GM12878 (cell line): ENCODE results near the gene C3orf33. TPM values are rescaled to one million over a fixed set of nuclear protein-coding genes. Genes with fewer than 3 reads are reported as not detected.

Experiments
- ATAC-seq: fragments of 200-7000 bp; cut with Tn5 transposase; 3 replicates; pipeline ENCODE4 v1.9.1; 2020; ENCODE audit warnings: mild to moderate bottlenecking, moderate library complexity
- BruUV-seq: library from RNA; stranded (reverse); fragments of 400-500 nt; replicated peaks from 2 replicates; lab custom pipeline; 2021; lab: Mats Ljungman, UMichigan
- CTCF ChIA-PET: fragments of 300-600 bp; sonication (Branson Sonifier 250); formaldehyde crosslinking; extraction: SDS; loops from one replicate; lab custom pipeline; 2021; ENCODE audit warnings: inconsistent platforms; lab: Yijun Ruan, JAX
- POLR2A ChIA-PET: fragments of 350-600 bp; formaldehyde crosslinking; extraction: SDS; loops from one replicate; lab custom pipeline; 2021; ENCODE audit warnings: inconsistent platforms; lab: Charles Lee
- RAD21 ChIA-PET: fragments of 300-600 bp; sonication (Branson Sonifier 250); formaldehyde crosslinking; loops from one replicate; lab custom pipeline; 2023; ENCODE audit warnings: antibody characterized with exemption; ENCODE audit not compliant: unreplicated experiment; lab: Charles Lee
- SMC1A ChIA-PET: fragments of 300-600 bp; sonication (Branson Sonifier 250); formaldehyde crosslinking; loops from one replicate; lab custom pipeline; 2023; ENCODE audit not compliant: unreplicated experiment, uncharacterized antibody; lab: Charles Lee
- DNase-seq: peaks from one replicate; pipeline ENCODE4 v3.0.0-alpha.2; 2011; ENCODE audit warnings: low read depth, low spot score
- FAIRE-seq: peaks from 3 replicates; lab custom pipeline; 2011; peaks lifted over from hg19 to GRCh38; lab: Jason Lieb, UNC
- H2AFZ ChIP-seq: 2 replicates; pipeline ENCODE4 v1.6.0; 2011; ENCODE audit warnings: low read depth, low read length, control low read depth; ENCODE audit not compliant: control insufficient read depth
- H3K27ac ChIP-seq: 2 replicates; pipeline ENCODE4 v1.5.1; 2011; ENCODE audit warnings: control low read depth; ENCODE audit not compliant: control insufficient read depth, insufficient read depth
- H3K27me3 ChIP-seq, 2 experiments: replicated peaks in 1 of 2; 2 replicates each; pipeline versions ENCODE4 v1.6.0 to v1.6.1; 2011; ENCODE audit warnings: low read length in 1 of 2; ENCODE audit not compliant: control insufficient read depth in 2 of 2, insufficient read depth in 2 of 2
- H3K36me3 ChIP-seq, 2 experiments: 2 replicates each; pipeline ENCODE4 v1.5.1; 2011; ENCODE audit warnings: low read length in 1 of 2; ENCODE audit not compliant: control insufficient read depth in 2 of 2, insufficient read depth in 2 of 2
- H3K4me1 ChIP-seq: 2 replicates; pipeline ENCODE4 v1.6.1; 2011; ENCODE audit warnings: mild to moderate bottlenecking, low read length, moderate library complexity, mixed read lengths; ENCODE audit not compliant: control insufficient read depth, insufficient read depth
- H3K4me2 ChIP-seq: 2 replicates; pipeline ENCODE4 v1.6.0; 2011; ENCODE audit warnings: control low read depth; ENCODE audit not compliant: control insufficient read depth, insufficient read depth
- H3K4me3 ChIP-seq: fragments of 200-600 bp; sonication (generic); 2 replicates; pipeline ENCODE4 v1.5.1; 2016
- H3K79me2 ChIP-seq: 2 replicates; pipeline ENCODE4 v1.6.0; 2011; ENCODE audit warnings: low read length; ENCODE audit not compliant: control insufficient read depth, insufficient read depth
- H3K9ac ChIP-seq: 2 replicates; pipeline ENCODE4 v1.8.0; 2011; ENCODE audit warnings: low read length, control low read depth, mixed read lengths; ENCODE audit not compliant: control insufficient read depth, insufficient read depth
- H3K9me3 ChIP-seq: replicated peaks from 3 replicates; pipeline ENCODE4 v1.5.1; 2011; ENCODE audit warnings: mild to moderate bottlenecking, low read length; ENCODE audit not compliant: control insufficient read depth, insufficient read depth
- H4K20me1 ChIP-seq: 2 replicates; pipeline ENCODE4 v1.6.0; 2011; ENCODE audit not compliant: control insufficient read depth, insufficient read depth
- ASH2L ChIP-seq: fragments of 300-600, 200-600 bp; sonication (generic); IDR thresholded peaks from 2 replicates; pipeline ENCODE4 v1.6.1; 2017; ENCODE audit warnings: low read depth, mild to moderate bottlenecking, borderline replicate concordance
- BMI1 ChIP-seq: fragments of 450-650 bp; IDR thresholded peaks from 2 replicates; pipeline ENCODE4 v1.6.1; 2016; ENCODE audit warnings: mild to moderate bottlenecking, moderate library complexity, borderline replicate concordance
- CBX3 ChIP-seq: fragments of 200-600 bp; sonication (generic); IDR thresholded peaks from 2 replicates; pipeline ENCODE4 v1.6.1; 2016; ENCODE audit warnings: low read depth, borderline replicate concordance
- CEBPZ ChIP-seq: fragments of 150-350 bp; IDR thresholded peaks from 2 replicates; pipeline ENCODE4 v1.6.1; 2016; ENCODE audit warnings: low read depth, low read length
- CHD1 ChIP-seq: IDR thresholded peaks from 2 replicates; pipeline ENCODE4 v1.6.1; 2012; ENCODE audit warnings: low read depth, low read length, improper control_type of control experiment
- CTCF ChIP-seq, 3 experiments: IDR thresholded peaks in 2 of 3; conservative IDR thresholded peaks in 1 of 3; 2 replicates each; pipeline ENCODE4 v1.5.1; 2011; ENCODE audit warnings: low read depth in 3 of 3, low read length in 3 of 3, mild to moderate bottlenecking in 3 of 3, control low read depth in 2 of 3, moderate library complexity in 2 of 3, inconsistent platforms in 1 of 3, mixed read lengths in 1 of 3; ENCODE audit not compliant: control insufficient read depth in 2 of 3, insufficient read depth in 1 of 3; ENCODE audit errors: extremely low read depth in 1 of 3
- JUND ChIP-seq: IDR thresholded peaks from 2 replicates; pipeline ENCODE4 v1.6.1; 2012; ENCODE audit warnings: low read depth, mild to moderate bottlenecking, low read length, improper control_type of control experiment, moderate library complexity
- NRF1 ChIP-seq: conservative IDR thresholded peaks from 2 replicates; pipeline ENCODE4 v1.6.1; 2011; ENCODE audit warnings: mild to moderate bottlenecking, low read depth, low read length, improper control_type of control experiment
- SREBF1 ChIP-seq: IDR thresholded peaks from 2 replicates; pipeline ENCODE4 v1.6.1; 2012; ENCODE audit warnings: mild to moderate bottlenecking, low read length
- ZBED1 ChIP-seq: IDR thresholded peaks from 2 replicates; pipeline ENCODE4 v1.6.1; 2016; ENCODE audit warnings: borderline replicate concordance
- WGBS: methylation state at CpG from one replicate; pipeline ENCODE4 v1.1.6; 2016; ENCODE audit warnings: low lambda C conversion rate; ENCODE audit not compliant: insufficient replicate concordance, insufficient coverage; ENCODE audit errors: missing lambda C conversion rate; 5-methylcytosine and 5-hydroxymethylcytosine counted together
- in situ Hi-C: fragments of 300-500 bp; cut with MboI; formaldehyde crosslinking; loops from 9 replicates; pipeline ENCODE4 v1.14.3; 2018; ENCODE audit warnings: mixed read lengths
- intact Hi-C: fragments of 100-400 bp; cut with micrococcal nuclease; formaldehyde crosslinking; loops from one replicate; pipeline ENCODE4 v1.14.2; 2022; ENCODE audit not compliant: unreplicated experiment
- polyA plus RNA-seq, 11 experiments: library from polyadenylated mRNA; depleted of rRNA in 4 of 11; unstranded in 6 of 11; stranded (reverse) in 5 of 11; fragments of >200 nt; fragmentation: Nextera tagmentation in 4 of 11; fragmentation: Illumina TruSeq in 1 of 11; extraction: Ambion mirVana in 4 of 11; extraction: Trizol in 1 of 11; gene quantifications; 1 replicate in 1 of 11; 2 replicates in 10 of 11; pipeline versions ENCODE4 v1.2.1 to v1.2.3, GENCODE V29; 2011 to 2016; ENCODE audit warnings: inconsistent platforms in 2 of 11, missing spikeins in 2 of 11, low read depth in 1 of 11
- total RNA-seq, 4 experiments: library from RNA; depleted of rRNA in 3 of 4; stranded (reverse); fragments of >200 nt in 3 of 4; fragmentation: Illumina TruSeq in 1 of 4; extraction: Trizol in 1 of 4; gene quantifications; 2 replicates each; pipeline versions ENCODE4 v1.2.1 to v1.2.3, GENCODE V29; 2013 to 2021
- TF ChIP-seq, protein P1 (sequence below): IDR thresholded peaks from 2 replicates; pipeline ENCODE4 v1.6.1; 2011; ENCODE audit warnings: borderline replicate concordance, low read depth, mild to moderate bottlenecking, moderate library complexity, mixed read lengths, low read length; ENCODE audit not compliant: insufficient read depth; ENCODE audit errors: extremely low read length

C3orf33 gene
- total and polyA plus RNA-seq, 10 of the 15 experiments (the other 5 are each of a cell fraction or from before 2014, with no cell fraction given) = 0.35 to 1.7 (median 0.90) TPM

GRCh38 chr3:155744010-155744625 lies 62.0 kb downstream of the C3orf33 start:
- BruUV-seq = no TSS peak

GRCh38 chr3:155743606-155744005 lies 62.5 kb downstream of the C3orf33 start:
- H3K79me2 ChIP-seq = no peaks in the 10 kb centered on the region
- ATAC-seq (no peak), DNase-seq (no peak), FAIRE-seq (no peak)
- no peaks in the 10 kb centered on the region for H3K9me3 ChIP-seq
- in situ Hi-C loops = no loop called here
- no peaks in the 10 kb centered on the region for H3K4me1 ChIP-seq
- H3K27ac ChIP-seq = no peak overlapping the region
- no peaks in the 10 kb centered on the region for H3K36me3 ChIP-seq
- BruUV-seq = no TSS peak
- H3K9ac ChIP-seq = no peak overlapping the region
- ChIA-PET CTCF (interaction anchor here (1.2 to 1.3 kb wide), 2 partner anchors 8 to 42 kb away, joined by 3 to 4 read pairs; no protein-coding TSS in a partner anchor), SMC1A (interaction anchor here (1.6 kb wide), 1 partner anchor 42 kb away, joined by 3 read pairs; no protein-coding TSS in a partner anchor), POLR2A (no interaction called here), RAD21 (interaction anchor here (1.2 to 1.7 kb wide), 2 partner anchors 41 to 63 kb away, joined by 3 read pairs; partner anchors contain the start of gene C3orf33)
- peak overlapping the region; percentile 99 for H3K4me2 ChIP-seq
- H3K4me3 ChIP-seq = peak overlapping the region; percentile 70
- H3K27me3 ChIP-seq = peaks cover 10 to 19% of the 10 kb centered on the region in 2 experiments
- no peak overlapping the region; the same call in 1 of the 2 replicates for H2AFZ ChIP-seq
- H4K20me1 ChIP-seq = no peaks in the 10 kb centered on the region
- 22% methylated on average over 8 of the region's 8 CpGs for WGBS
- intact Hi-C loops = no loop called here
- TF ChIP-seq, protein P1, sequence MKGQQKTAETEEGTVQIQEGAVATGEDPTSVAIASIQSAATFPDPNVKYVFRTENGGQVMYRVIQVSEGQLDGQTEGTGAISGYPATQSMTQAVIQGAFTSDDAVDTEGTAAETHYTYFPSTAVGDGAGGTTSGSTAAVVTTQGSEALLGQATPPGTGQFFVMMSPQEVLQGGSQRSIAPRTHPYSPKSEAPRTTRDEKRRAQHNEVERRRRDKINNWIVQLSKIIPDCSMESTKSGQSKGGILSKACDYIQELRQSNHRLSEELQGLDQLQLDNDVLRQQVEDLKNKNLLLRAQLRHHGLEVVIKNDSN = no peak
- TF ChIP-seq CTCF (IDR thresholded peaks at IDR 0.05 in 2 of 3, conservative IDR thresholded peaks at IDR 0.05 in 1 of 3; ENCODE audit: control insufficient read depth in 2 of 3, extremely low read depth in 1 of 3, insufficient read depth in 1 of 3, low read depth in 3 of 3, low read length in 3 of 3) (no peak), JUND (no peak), CEBPZ (no peak), ZBED1 (no peak)

More at GRCh38 chr3:155744010-155744625, 62.0 kb downstream of the C3orf33 start:
- ChIA-PET CTCF (interaction anchor here (1.2 kb wide), 1 partner anchor 42 kb away, joined by 3 read pairs; no protein-coding TSS in a partner anchor), POLR2A (no interaction called here), SMC1A (interaction anchor here (1.6 kb wide), 1 partner anchor 42 kb away, joined by 3 read pairs; no protein-coding TSS in a partner anchor), RAD21 (interaction anchor here (1.2 to 1.7 kb wide), 2 partner anchors 42 to 62 kb away, joined by 3 read pairs; partner anchors contain the start of gene C3orf33)
- Histone ChIP-seq H3K27me3 (peaks cover 10 to 19% of the 10 kb centered on the region in 2 experiments), H2AFZ (peak overlapping the region; percentile 79), H3K4me2 (peak overlapping the region; percentile 99), H3K27ac (no peak overlapping the region), H3K9me3 (no peaks in the 10 kb centered on the region), H3K9ac (peak overlapping the region; percentile 46), H3K36me3 (no peaks in the 10 kb centered on the region), H3K79me2 (no peaks in the 10 kb centered on the region), H4K20me1 (no peaks in the 10 kb centered on the region), H3K4me1 (no peaks in the 10 kb centered on the region), H3K4me3 (peak overlapping the region; percentile 70)
- WGBS = 6% methylated on average over 48 of the region's 48 CpGs
- no peak for DNase-seq
- intact Hi-C loops (no loop called here), in situ Hi-C loops (no loop called here)
- no peak for FAIRE-seq
- ATAC-seq = peak; percentile 66
- TF ChIP-seq ASH2L (no peak), BMI1 (peak; percentile 42; the same call in 1 of the 2 replicates), CHD1 (no peak), NRF1 (peak; percentile 45), CBX3 (no peak), SREBF1 (no peak)
